Colon (tissue), 2 donors: ENCODE results near the gene ADORA2A.

Experiments used
- FAIRE-seq: peaks from 2 replicates; lab custom pipeline; 2012; peaks lifted over from hg19 to GRCh38; lab: Jason Lieb, UNC
- donor health status: control.
- donor health status: control.

Gene ADORA2A

GRCh38 chr22:24404561-24405275 lies 22.7 kb upstream of the ADORA2A start:
- FAIRE-seq: no peak

GRCh38 chr22:24405631-24406321 lies 21.6 kb upstream of the ADORA2A start:
- FAIRE-seq: no peak

GRCh38 chr22:24406322-24407277 lies 20.8 kb upstream of the ADORA2A start:
- no peak for FAIRE-seq

- no peak for FAIRE-seq
Measured at GRCh38 chr22:24407278-24407665, 20.1 kb upstream of the ADORA2A start.

GRCh38 chr22:24407884-24408283 lies 19.5 kb upstream of the ADORA2A start:
- FAIRE-seq: no peak

- no peak for FAIRE-seq
Measured at GRCh38 chr22:24408630-24409029, 18.8 kb upstream of the ADORA2A start.

GRCh38 chr22:24409707-24410106 lies 17.7 kb upstream of the ADORA2A start:
- no peak for FAIRE-seq

GRCh38 chr22:24410110-24410856 lies 17.1 kb upstream of the ADORA2A start:
- no peak for FAIRE-seq

- no peak for FAIRE-seq
Measured at GRCh38 chr22:24411256-24412004, 16.0 kb upstream of the ADORA2A start.

GRCh38 chr22:24412274-24412673 lies 15.1 kb upstream of the ADORA2A start:
- no peak for FAIRE-seq

- no peak for FAIRE-seq
Measured at GRCh38 chr22:24413271-24413670, 14.1 kb upstream of the ADORA2A start.

GRCh38 chr22:24413736-24414385 lies 13.5 kb upstream of the ADORA2A start:
- FAIRE-seq: no peak

- FAIRE-seq: no peak
Measured at GRCh38 chr22:24414523-24414922, 12.9 kb upstream of the ADORA2A start.

GRCh38 chr22:24414984-24415945 lies 12.1 kb upstream of the ADORA2A start:
- FAIRE-seq: no peak

- FAIRE-seq: no peak
Measured at GRCh38 chr22:24416095-24416494, 11.3 kb upstream of the ADORA2A start.

GRCh38 chr22:24416611-24417010 lies 10.8 kb upstream of the ADORA2A start:
- FAIRE-seq: no peak

GRCh38 chr22:24417200-24417599 lies 10.2 kb upstream of the ADORA2A start:
- no peak for FAIRE-seq

- FAIRE-seq: no peak
Measured at GRCh38 chr22:24417901-24418641, 9.3 kb upstream of the ADORA2A start.
